Panc1 (cell line): ENCODE results near the gene RAB11FIP2. TPM values are rescaled to one million over a fixed set of nuclear protein-coding genes. Genes with fewer than 3 reads are reported as not detected.

ENCODE experiments used
- ATAC-seq: fragments of 200-7000 bp; cut with Tn5 transposase; 2 replicates; pipeline ENCODE4 v1.9.1; 2020; ENCODE audit warnings: mild to moderate bottlenecking, moderate library complexity
- BruUV-seq: library from RNA; stranded (reverse); fragments of 400-500 nt; replicated peaks from 2 replicates; lab custom pipeline; 2021; lab: Mats Ljungman, UMichigan
- CTCF ChIA-PET: fragments of 300-600 bp; sonication (Branson Sonifier 250); formaldehyde crosslinking; loops from one replicate; lab custom pipeline; 2022; ENCODE audit warnings: antibody characterized with exemption; lab: Charles Lee
- POLR2A ChIA-PET: fragments of 300-600 bp; sonication (Branson Sonifier 250); formaldehyde crosslinking; loops from one replicate; lab custom pipeline; 2022; ENCODE audit warnings: antibody characterized with exemption; lab: Charles Lee
- DNase-seq: peaks from one replicate; pipeline ENCODE4 v3.0.0-alpha.2; 2010; ENCODE audit warnings: low read depth, low spot score
- H3K27ac ChIP-seq: 2 replicates; pipeline ENCODE4 v1.5.1; 2011; ENCODE audit warnings: mild to moderate bottlenecking, low read length, inconsistent platforms
- H3K27me3 ChIP-seq: fragments of 200-500 bp; sonication (Bioruptor generic); 2 replicates; pipeline ENCODE4 v1.6.0; 2014; ENCODE audit warnings: low read length, inconsistent platforms; ENCODE audit not compliant: control insufficient read depth, insufficient read depth
- H3K36me3 ChIP-seq: fragments of 200-500 bp; sonication (Bioruptor generic); 2 replicates; pipeline ENCODE4 v1.5.1; 2014; ENCODE audit warnings: inconsistent platforms, mild to moderate bottlenecking, low read length, moderate library complexity; ENCODE audit not compliant: control insufficient read depth, insufficient read depth
- H3K4me1 ChIP-seq: 2 replicates; pipeline ENCODE4 v1.5.1; 2011; ENCODE audit warnings: inconsistent platforms, mild to moderate bottlenecking, low read length, moderate library complexity; ENCODE audit not compliant: control insufficient read depth, insufficient read depth
- H3K4me3 ChIP-seq, 2 experiments: 2 replicates each; pipeline ENCODE4 v1.5.1; 2011 to 2012; ENCODE audit warnings: low read depth in 2 of 2, low read length in 2 of 2, mild to moderate bottlenecking in 2 of 2, inconsistent platforms in 1 of 2, moderate library complexity in 1 of 2
- H3K9me3 ChIP-seq: fragments of 200-500 bp; sonication (Bioruptor generic); 2 replicates; pipeline ENCODE4 v1.5.1; 2014; ENCODE audit warnings: low read depth, mild to moderate bottlenecking, inconsistent platforms, low read length, moderate library complexity; ENCODE audit not compliant: control insufficient read depth, insufficient read depth
- POLR2AphosphoS5 ChIP-seq: IDR thresholded peaks from 2 replicates; pipeline ENCODE4 v1.6.1; 2012; ENCODE audit warnings: mild to moderate bottlenecking, low read depth, low read length, moderate library complexity
- REST ChIP-seq, 2 experiments: IDR thresholded peaks; 2 replicates each; pipeline ENCODE4 v1.6.1; 2011 to 2012; ENCODE audit warnings: low read depth in 2 of 2, control low read depth in 1 of 2, low read length in 1 of 2, mild to moderate bottlenecking in 1 of 2, moderate library complexity in 1 of 2; ENCODE audit not compliant: insufficient read depth in 1 of 2
- SIN3A ChIP-seq: IDR thresholded peaks from 2 replicates; pipeline ENCODE4 v1.6.1; 2012; ENCODE audit warnings: low read depth, mild to moderate bottlenecking, low read length, moderate library complexity, borderline replicate concordance; ENCODE audit not compliant: insufficient read depth
- TCF7L2 ChIP-seq: IDR thresholded peaks from 2 replicates; pipeline ENCODE4 v1.6.1; 2011; ENCODE audit warnings: mild to moderate bottlenecking, low read depth, low read length, inconsistent platforms
- in situ Hi-C: cut with HindIII; loops from 2 replicates; pipeline ENCODE4 v1.10.0; 2016; ENCODE audit warnings: low sequenced_read_pairs, low pct_unique_long_range_greater_than_20kb
- intact Hi-C: fragments of 100-400 bp; cut with micrococcal nuclease; formaldehyde crosslinking; loops from one replicate; pipeline ENCODE4 v1.10.0; 2022; ENCODE audit not compliant: unreplicated experiment
- total RNA-seq: library from RNA; stranded (reverse); gene quantifications from one replicate; pipeline ENCODE4 v1.2.1, GENCODE V29; 2021; ENCODE audit not compliant: unreplicated experiment
- TF ChIP-seq, protein P1 (sequence below): fragments of 450-650 bp; IDR thresholded peaks from 2 replicates; pipeline ENCODE4 v1.5.1; 2017; ENCODE audit warnings: mild to moderate bottlenecking

Gene RAB11FIP2
- total RNA-seq, 1 experiment from 2014 or later, result 18.1 TPM

DNA sequence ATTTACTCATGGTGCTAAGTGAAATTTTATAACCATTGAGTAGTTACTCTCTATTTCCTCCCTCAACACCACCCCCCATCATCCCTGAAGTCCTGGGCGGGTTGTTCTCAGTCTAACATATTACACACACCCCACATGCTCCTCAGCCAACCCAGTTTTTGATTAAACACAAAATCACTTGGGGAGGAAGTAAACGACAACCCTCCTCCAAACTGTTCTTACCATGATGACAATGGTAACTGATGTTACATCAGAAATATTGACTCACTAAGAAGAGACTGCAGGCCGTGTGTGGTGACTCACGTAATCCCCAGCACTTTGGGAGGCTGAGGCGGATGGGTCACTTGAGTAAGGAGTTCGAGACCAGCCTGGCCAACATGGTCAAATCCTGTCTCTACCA lies 44.2 kb downstream of the RAB11FIP2 start:
- BruUV-seq, result no TSS peak
- DNase-seq, result no peak

GRCh38 chr10:117997673-117998072 lies 49.1 kb downstream of the RAB11FIP2 start:
- no peak overlapping the region for H3K27ac ChIP-seq
- in situ Hi-C loops (no loop called here), intact Hi-C loops (no loop called here)
- POLR2A ChIA-PET, result no interaction called here
- H3K27me3 ChIP-seq, result no peaks in the 10 kb centered on the region
- H3K4me1 ChIP-seq, result no peaks in the 10 kb centered on the region
- CTCF ChIA-PET, result no interaction called here
- DNase-seq, result peak; percentile 42
- no TSS peak for BruUV-seq
- no peak for TF ChIP-seq POLR2AphosphoS5
- TF ChIP-seq, protein P1, sequence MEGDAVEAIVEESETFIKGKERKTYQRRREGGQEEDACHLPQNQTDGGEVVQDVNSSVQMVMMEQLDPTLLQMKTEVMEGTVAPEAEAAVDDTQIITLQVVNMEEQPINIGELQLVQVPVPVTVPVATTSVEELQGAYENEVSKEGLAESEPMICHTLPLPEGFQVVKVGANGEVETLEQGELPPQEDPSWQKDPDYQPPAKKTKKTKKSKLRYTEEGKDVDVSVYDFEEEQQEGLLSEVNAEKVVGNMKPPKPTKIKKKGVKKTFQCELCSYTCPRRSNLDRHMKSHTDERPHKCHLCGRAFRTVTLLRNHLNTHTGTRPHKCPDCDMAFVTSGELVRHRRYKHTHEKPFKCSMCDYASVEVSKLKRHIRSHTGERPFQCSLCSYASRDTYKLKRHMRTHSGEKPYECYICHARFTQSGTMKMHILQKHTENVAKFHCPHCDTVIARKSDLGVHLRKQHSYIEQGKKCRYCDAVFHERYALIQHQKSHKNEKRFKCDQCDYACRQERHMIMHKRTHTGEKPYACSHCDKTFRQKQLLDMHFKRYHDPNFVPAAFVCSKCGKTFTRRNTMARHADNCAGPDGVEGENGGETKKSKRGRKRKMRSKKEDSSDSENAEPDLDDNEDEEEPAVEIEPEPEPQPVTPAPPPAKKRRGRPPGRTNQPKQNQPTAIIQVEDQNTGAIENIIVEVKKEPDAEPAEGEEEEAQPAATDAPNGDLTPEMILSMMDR, result no peak
- no peak for TF ChIP-seq SIN3A
- TF ChIP-seq REST (IDR thresholded peaks at IDR 0.05; ENCODE audit: insufficient read depth in 1 of 2, low read depth in 2 of 2, low read length in 1 of 2), result no peak
- TF ChIP-seq TCF7L2, result no peak
- no peaks in the 10 kb centered on the region for H3K9me3 ChIP-seq
- no peak overlapping the region for H3K4me3 ChIP-seq
- no peaks in the 10 kb centered on the region for H3K36me3 ChIP-seq
- no peak for ATAC-seq

More for the DNA sequence above, 44.2 kb downstream of the RAB11FIP2 start:
- Histone ChIP-seq H3K36me3 (peaks cover 6% of the 10 kb centered on the region; the same call in 1 of the 2 replicates), H3K4me1 (no peaks in the 10 kb centered on the region), H3K4me3 (no peak overlapping the region), H3K27me3 (no peaks in the 10 kb centered on the region), H3K27ac (no peak overlapping the region), H3K9me3 (no peaks in the 10 kb centered on the region)
- no peak for ATAC-seq
- intact Hi-C loops, result no loop called here
- in situ Hi-C loops, result no loop called here
- POLR2A ChIA-PET, result no interaction called here
- CTCF ChIA-PET, result no interaction called here
- TF ChIP-seq, protein P1, result no peak
- no peak for TF ChIP-seq POLR2AphosphoS5
- no peak for TF ChIP-seq TCF7L2
- no peak for TF ChIP-seq SIN3A

- DNase-seq (no peak), ATAC-seq (no peak)
- intact Hi-C loops (no loop called here), in situ Hi-C loops (no loop called here)
- no peak for TF ChIP-seq POLR2AphosphoS5
- no peak for TF ChIP-seq SIN3A
- TF ChIP-seq, protein P1, result no peak
- no peak for TF ChIP-seq REST (IDR thresholded peaks at IDR 0.05; ENCODE audit: insufficient read depth in 1 of 2, low read depth in 2 of 2, low read length in 1 of 2)
- TF ChIP-seq TCF7L2, result no peak
- no peak overlapping the region for H3K27ac ChIP-seq
- no peaks in the 10 kb centered on the region for H3K36me3 ChIP-seq
- H3K4me3 ChIP-seq, result no peak overlapping the region
- H3K9me3 ChIP-seq, result no peaks in the 10 kb centered on the region
- BruUV-seq, result no TSS peak
- CTCF ChIA-PET, result no interaction called here
- no peaks in the 10 kb centered on the region for H3K27me3 ChIP-seq
- POLR2A ChIA-PET, result no interaction called here
- no peaks in the 10 kb centered on the region for H3K4me1 ChIP-seq
Measured at GRCh38 chr10:117996709-117997108, 50.0 kb downstream of the RAB11FIP2 start.
